ENCODE data around the gene AGER.

AGER gene

GRCh38 chr6:32171234-32171633 is 12.8 kb downstream of the AGER start:
- Histone ChIP-seq H3K36me3 (peaks cover 44% of the 10 kb centered on the region), H3K27me3 (no peaks in the 10 kb centered on the region), H3K9me3 (no peaks in the 10 kb centered on the region), H3K27ac (no peak overlapping the region), H3K4me3 (ENCODE audit: low read depth in 1 of 2, low read length in 1 of 2) (no peak overlapping the region), H3K4me1 (ENCODE audit: control insufficient read depth in 1 of 2, insufficient read depth in 1 of 2, low read depth in 1 of 2, low read length in 1 of 2) (peaks cover 22 to 30% of the 10 kb centered on the region in 2 experiments)
- TF ChIP-seq CTCF (IDR thresholded peaks at IDR 0.05), result no peak

GRCh38 chr6:32170294-32170693 is 13.8 kb downstream of the AGER start:
- Histone ChIP-seq H3K4me1 (ENCODE audit: control insufficient read depth in 1 of 2, insufficient read depth in 1 of 2, low read depth in 1 of 2, low read length in 1 of 2) (peaks cover 16 to 23% of the 10 kb centered on the region in 2 experiments), H3K27ac (no peak overlapping the region), H3K4me3 (ENCODE audit: low read depth in 1 of 2, low read length in 1 of 2) (no peak overlapping the region), H3K36me3 (peaks cover 44% of the 10 kb centered on the region), H3K27me3 (no peaks in the 10 kb centered on the region), H3K9me3 (no peaks in the 10 kb centered on the region)
- no peak for TF ChIP-seq CTCF (IDR thresholded peaks at IDR 0.05)

GRCh38 chr6:32168807-32169591 is 15.1 kb downstream of the AGER start:
- Histone ChIP-seq H3K9me3 (no peaks in the 10 kb centered on the region), H3K36me3 (peaks cover 44% of the 10 kb centered on the region), H3K27me3 (no peaks in the 10 kb centered on the region), H3K27ac (no peak overlapping the region), H3K4me1 (ENCODE audit: control insufficient read depth in 1 of 2, insufficient read depth in 1 of 2, low read depth in 1 of 2, low read length in 1 of 2) (peaks cover 9 to 13% of the 10 kb centered on the region in 2 experiments), H3K4me3 (ENCODE audit: low read depth in 1 of 2, low read length in 1 of 2) (no peak overlapping the region)
- no peak for TF ChIP-seq CTCF (IDR thresholded peaks at IDR 0.05)

- no peak overlapping the region for H3K27ac ChIP-seq
- peaks cover 44% of the 10 kb centered on the region for H3K36me3 ChIP-seq
- no peaks in the 10 kb centered on the region for H3K9me3 ChIP-seq
- H3K4me3 ChIP-seq (ENCODE audit: low read depth in 1 of 2, low read length in 1 of 2), result no peak overlapping the region
- H3K4me1 ChIP-seq (ENCODE audit: control insufficient read depth in 1 of 2, insufficient read depth in 1 of 2, low read depth in 1 of 2, low read length in 1 of 2), result peaks cover 9 to 10% of the 10 kb centered on the region in 2 experiments
- H3K27me3 ChIP-seq, result no peaks in the 10 kb centered on the region
- TF ChIP-seq CTCF (IDR thresholded peaks at IDR 0.05), result no peak
Observed at GRCh38 chr6:32168350-32168749, 15.7 kb downstream of the AGER start.

- peaks cover 44% of the 10 kb centered on the region for H3K36me3 ChIP-seq
- H3K4me1 ChIP-seq (ENCODE audit: control insufficient read depth in 1 of 2, insufficient read depth in 1 of 2, low read depth in 1 of 2, low read length in 1 of 2), result peaks cover 4% of the 10 kb centered on the region in 2 experiments
- H3K9me3 ChIP-seq, result no peaks in the 10 kb centered on the region
- no peaks in the 10 kb centered on the region for H3K27me3 ChIP-seq
- no peak overlapping the region for H3K4me3 ChIP-seq (ENCODE audit: low read depth in 1 of 2, low read length in 1 of 2)
- no peak overlapping the region for H3K27ac ChIP-seq
- no peak for TF ChIP-seq CTCF (IDR thresholded peaks at IDR 0.05)
Observed at GRCh38 chr6:32167761-32168262, 16.2 kb downstream of the AGER start.

Data from neutrophil (primary cell).